Activated CD8-positive, alpha-beta memory T cell treated with anti-CD3 and anti-CD28 coated beads, Interleukin-2, amount 50 U/mL, for 24 hours (primary cell): Measurements from ENCODE around the gene COL5A2.

Experiments
- DNase-seq: peaks from one replicate; pipeline ENCODE4 v3.0.0-alpha.2; 2020; ENCODE audit errors: extremely low read depth

COL5A2 gene

DNA sequence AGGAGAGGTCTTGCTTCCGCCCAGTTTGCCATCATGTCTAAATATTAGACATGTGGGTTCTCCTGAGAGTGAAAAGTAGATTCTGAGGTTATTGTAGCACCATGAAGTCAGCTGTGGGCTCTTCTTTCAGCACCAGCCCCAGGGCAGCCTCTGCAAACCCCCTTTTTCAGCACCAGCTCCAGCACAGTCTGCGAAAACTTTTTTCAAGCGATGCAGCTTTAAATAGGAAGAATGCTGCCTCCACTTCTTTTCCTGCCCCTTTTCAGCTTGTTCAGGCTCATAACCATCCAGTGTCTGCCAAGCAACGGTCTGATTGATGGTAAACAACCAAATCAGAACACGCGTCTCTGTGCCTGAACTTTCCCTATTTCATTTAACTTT is at the start of gene COL5A2:
TSS of gene COL5A2 (minus strand) at position 192 of the 381 bp plus-strand sequence. CDS start at position 35, 157 bp downstream.
- no peak for DNase-seq

DNA sequence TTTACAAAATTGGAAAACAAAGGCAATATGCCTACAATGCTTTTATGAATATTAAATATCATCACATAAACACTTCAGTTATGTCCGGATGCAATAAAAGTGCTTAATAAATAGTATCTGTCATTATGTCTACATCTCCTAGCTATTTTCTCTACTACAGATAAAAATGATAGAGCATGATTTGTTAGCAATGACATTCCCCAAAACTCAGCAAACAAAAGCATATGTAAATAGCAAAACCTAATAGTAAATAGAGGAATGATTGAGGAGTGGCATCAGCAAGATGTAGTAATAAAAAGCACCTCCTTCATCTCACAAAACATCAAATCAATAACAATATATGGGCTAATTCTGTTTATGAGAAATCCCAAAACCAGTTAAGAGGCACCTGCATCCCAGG is 46.5 kb upstream of the COL5A2 start:
- DNase-seq: no peak

DNA sequence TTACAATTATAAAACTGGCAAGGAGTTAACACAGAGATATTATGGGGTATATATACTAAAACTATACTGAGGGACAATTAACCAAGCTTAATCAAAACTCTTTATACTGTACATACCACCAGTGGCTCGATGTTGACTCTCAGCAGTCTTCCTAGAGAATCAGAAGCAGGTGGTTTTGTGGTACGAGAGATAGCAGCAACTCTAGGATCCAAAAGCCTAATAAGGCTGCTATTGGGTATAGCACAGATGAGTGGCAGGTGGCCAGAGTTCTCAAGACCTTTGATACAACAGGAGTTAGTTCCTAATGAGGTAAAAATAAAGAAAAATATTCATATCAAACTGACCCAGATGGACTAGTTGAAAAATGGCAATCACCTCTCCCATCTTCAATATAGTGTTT is 45.5 kb upstream of the COL5A2 start:
- DNase-seq: no peak

DNA sequence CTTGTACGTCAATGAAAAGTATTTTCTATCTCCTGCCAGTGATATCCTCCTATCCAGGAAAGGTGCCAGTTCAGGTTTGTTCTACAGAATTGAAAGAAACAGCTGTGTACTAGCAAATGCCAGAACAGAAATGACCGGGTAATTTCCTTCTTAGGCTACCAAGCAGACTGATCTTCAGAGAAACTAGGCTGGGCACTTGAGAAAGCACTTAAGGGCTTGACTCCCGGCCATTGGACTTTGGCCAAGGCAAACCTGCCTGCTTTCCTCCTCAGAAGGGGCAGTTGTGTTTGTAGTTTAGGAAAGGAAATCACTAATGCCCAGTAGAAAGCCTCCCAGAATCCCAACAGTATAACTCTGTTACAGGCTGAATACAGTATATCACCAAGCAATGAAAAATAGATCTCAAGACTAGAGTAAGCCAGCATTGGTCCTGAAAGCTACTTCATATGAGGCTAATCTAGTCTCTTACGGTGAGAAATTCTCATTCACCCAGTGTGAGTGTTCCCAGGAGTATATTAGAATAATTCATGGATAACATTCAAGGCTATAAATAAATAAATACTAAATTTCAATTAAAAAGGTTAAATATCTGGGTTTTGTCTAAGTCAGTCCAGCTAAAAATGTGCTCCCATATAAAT is 43.0 kb upstream of the COL5A2 start:
- no peak for DNase-seq

DNA sequence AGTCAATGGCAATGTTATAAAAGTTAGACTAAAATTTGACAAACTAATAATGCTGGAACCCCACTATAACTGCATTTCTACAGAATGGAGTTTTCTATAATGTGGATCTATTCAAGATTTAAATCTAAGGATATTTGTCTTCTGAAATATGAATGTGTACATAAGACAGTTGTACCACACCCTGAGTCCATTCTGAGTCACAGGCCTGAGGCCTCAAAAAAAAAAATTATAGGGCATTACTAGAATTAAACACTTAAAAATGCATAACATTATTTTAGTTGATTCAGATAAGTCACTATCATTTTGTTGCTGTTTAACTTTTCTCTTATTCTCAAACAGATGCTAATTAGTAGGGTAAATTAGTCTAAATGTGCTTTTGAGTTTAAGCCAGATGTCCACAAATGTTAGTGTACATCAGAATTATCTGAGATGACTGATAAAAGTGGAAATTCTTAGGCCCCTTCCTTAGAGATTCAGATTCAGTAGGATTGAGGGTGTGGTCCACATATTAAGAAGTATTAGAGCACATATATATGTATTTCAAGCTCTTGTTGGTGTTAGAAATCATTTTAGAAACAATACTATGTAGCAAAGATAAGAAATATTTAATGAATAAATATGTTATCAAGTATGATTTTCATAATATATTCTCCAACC is 42.4 kb upstream of the COL5A2 start:
- DNase-seq: no peak

DNA sequence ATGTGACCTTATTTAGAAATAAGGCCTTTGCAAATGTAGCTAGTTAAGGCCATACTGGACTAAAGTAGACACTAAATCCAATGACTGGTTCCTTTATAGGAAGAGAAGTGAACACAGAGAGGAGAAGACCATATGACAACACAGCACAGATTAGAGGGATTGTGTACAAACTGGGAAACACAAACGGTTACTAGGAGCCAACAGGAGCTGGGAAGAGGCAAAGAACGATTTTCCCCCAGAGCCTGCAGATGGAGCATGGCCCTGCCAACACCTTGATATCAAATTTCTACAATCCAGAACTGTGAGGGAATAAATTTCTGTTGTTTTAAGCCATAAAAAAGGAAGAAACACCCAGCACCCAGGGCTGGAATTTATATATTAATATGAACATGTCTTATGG is 38.7 kb upstream of the COL5A2 start:
- DNase-seq: no peak

DNA sequence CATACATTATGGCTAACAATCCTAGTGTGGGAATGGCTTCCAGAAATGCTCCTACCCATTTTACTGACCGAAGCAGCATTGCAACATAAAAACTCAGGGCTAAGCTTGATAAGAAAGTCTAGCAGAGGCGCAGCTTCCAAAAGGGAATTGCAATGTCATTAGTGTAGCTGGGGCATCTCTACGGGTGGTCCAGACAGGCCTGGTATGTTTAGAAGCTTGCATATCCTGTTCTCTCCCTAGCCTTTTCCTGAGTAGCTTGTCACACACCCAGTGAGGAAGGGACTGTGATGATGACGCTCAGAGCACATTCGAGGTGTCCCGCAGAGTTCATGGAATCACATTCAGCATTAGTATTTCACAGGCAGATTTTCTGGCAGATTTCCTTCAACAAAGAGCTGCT is 38.0 kb upstream of the COL5A2 start:
- DNase-seq: no peak

DNA sequence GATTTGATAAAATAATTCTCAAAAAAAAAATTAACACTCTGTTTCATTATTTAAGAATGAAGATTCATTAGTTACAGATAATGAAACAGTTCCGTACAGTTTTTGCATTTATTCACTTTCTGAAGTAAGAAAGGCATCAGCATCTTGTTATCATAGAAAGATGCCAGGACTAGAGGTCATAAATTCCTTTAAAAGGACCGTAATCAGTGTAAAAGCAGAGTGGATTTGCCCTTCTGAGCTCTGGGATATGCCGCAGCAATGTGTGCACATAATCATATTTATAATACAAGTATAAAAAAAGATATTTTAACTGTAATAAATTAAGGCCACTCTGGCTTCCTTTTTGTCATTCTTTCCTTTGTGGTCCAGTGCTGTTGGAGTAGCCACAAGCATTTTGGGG is 37.5 kb upstream of the COL5A2 start:
- DNase-seq: no peak

DNA sequence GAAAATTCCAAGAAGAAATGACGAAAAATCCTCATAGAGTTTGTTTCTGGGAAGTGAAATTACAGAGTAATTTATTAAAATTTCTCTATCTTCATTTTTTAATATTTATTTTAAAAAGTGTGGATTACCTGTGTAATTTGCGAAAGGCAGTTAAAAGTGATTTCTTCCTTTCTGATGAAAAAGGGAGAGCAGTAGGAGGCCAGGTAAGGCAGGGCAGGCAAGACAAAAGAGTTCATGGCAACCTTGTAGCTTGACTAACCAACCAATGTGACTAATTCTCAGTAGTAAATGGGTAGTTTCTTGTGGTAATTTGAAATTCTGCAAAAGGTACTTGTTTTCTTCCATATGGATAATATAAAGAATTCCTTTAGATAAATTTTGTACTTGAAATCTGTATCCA is 34.9 kb upstream of the COL5A2 start:
- DNase-seq: no peak

DNA sequence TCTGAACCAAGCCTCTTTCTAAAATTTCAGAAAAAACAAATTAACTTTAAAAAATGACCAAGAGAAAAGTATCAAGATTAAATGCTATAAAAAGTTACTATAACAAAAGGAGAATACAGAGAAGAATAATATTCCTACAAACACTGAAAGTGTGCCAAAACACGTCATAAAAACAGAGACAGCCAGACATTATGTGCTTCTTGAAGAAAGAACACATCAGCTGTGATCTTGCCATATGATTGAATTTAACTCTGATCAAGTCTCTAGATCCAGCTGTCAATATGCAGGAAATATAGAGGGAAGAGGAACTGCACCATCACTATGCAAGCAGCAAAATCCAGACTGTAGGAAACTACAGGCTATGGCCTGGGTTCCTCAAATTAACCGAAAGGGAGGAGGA is 33.7 kb upstream of the COL5A2 start:
- no peak for DNase-seq

DNA sequence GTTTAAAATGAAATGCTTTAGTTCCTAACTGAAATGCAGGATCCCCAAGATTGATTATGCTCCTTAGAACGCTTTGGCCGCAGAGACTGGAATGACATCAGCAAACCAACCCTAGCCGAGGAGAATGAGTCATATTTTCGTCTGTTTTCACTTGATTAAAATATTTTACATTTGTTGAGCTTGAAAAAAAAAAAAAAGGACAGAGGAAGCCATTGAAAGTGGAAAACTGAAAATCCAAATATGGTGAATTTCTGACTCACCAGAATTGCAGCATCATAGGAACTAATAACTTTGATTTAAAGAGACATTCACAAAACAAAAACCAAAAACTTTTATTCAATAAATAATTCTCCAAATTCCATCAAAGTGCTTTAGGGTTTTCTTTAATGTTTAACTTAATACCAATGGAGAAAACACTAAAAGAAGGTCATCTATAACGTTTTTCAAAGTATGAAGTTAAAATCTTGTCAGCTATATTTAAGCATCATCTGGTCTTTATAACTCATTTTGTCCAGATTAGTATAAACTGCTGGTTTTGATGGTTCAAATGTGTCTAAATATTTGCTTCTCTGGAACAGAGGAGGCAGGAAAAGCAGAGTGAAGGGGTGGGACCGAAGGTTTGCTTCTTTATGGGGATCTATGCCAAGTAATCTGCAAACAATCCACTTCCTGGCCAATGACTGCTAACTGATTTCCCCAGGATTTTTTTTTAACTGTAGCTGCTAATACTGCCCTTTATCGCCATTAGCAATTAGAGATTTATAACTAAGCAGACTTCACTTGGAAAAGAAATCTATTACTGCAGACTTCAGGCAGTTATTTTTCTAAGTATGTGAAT is 30.9 kb upstream of the COL5A2 start:
- DNase-seq: no peak

DNA sequence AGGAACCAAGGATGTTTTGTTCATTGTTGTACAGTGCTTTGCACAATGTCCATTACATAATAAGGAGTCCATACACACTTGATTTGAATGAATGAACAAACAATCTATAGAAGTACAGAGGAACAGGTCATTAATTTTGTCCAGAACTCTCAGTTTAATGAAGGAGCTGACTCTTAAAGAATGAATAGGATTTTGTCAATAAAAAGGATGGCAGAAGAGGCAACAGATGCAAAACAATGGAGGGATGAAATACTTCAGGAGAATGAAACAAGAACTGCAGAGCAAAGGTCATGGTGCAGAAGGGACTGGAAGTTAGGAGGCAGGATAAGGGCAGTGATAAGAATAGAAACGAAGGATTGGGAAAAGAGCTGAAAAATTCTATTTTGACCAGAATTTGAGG is 28.7 kb upstream of the COL5A2 start:
- DNase-seq: no peak

DNA sequence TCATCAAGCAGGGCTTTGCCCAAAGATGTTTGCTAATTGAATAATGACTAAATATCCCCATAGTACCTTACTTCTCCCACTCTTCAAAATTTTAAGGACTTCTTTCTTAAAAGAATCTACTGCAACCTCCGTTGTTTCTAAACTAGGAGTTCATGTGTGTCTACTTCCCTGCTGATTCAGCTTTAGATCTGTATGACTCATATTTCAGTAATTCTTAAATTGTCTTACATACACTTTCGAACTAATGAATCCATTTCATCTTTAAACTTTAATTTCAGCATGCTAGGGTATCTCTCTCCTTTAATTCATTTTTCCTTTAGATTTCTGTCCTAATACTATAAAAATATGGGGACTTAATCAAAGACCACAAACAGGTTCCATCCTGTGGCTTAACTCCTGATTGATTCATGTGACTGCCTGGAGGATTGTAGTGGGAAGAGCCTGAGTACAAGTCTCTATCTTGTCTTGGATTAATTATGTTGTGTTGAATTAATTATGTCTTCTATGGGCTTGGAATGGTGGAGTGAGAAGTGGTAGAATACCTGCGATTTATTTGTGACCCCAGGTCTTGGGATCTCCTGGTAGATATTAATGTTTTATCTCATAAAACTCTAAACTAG is 24.9 kb upstream of the COL5A2 start:
- no peak for DNase-seq

DNA sequence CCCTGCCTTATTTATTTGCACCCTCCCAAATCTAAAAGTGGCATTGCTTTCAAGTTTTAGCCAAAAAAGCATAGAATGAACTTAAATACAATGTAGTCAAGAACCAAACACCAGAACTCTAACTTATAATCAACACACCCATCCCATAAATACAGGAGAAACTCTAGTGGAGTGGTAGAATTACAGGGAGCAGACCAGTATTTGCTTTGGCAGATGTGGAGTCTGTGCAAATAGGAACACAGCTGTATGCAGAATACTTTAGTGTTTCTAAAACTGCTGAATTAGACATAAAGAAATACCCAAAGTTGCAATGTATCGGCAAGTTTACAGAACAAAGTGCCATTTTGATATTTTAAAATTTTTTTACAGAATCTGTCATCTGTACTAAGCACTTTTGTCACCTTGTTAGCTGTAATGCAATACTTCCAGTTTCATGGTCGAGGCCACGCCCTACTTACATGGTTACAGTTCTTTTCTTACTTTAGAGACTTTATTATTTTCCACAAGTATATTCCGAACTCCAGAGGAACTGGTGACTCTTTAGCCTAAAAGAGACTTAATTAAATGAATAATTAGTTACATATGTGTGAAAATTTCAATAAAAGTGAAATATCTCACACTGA is 23.7 kb upstream of the COL5A2 start:
- no peak for DNase-seq

DNA sequence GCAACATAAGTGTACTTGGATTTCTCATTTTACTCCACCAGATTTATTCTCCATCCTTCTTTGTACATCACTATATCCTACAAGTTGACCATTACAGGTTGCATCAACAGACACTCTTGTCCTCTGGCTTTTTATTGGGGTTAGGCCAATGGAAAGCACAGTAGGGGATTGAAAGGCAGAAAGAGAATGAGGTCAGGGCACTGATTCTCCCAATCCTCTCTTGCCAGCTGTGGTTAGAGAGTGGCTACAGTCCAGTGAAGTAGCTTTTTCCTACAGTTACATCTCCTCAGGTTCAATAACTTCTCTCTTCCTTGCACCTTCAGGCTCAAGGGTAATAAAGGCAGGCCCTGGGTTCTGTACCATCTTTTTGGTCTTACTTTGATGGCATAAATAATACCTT is 20.2 kb upstream of the COL5A2 start:
- DNase-seq: no peak

DNA sequence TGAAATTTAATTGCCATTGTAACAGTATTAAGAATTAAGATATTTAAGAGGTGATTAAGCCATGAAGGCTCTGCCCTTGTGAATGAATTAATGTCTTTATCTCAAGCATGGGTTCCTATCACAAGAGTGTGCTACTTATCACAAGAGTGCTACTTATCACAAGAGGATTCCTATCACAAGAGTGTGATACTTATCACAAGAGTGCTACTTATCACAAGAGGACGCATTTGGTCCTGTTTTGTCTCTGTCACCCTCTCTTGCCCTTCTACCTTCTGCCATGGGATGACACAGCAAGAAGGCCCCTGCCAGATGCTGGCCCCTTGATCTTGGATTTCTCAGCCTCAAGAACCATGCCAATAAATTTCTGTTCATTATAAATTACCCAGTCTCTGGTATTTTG is 13.2 kb upstream of the COL5A2 start:
- DNase-seq: no peak

DNA sequence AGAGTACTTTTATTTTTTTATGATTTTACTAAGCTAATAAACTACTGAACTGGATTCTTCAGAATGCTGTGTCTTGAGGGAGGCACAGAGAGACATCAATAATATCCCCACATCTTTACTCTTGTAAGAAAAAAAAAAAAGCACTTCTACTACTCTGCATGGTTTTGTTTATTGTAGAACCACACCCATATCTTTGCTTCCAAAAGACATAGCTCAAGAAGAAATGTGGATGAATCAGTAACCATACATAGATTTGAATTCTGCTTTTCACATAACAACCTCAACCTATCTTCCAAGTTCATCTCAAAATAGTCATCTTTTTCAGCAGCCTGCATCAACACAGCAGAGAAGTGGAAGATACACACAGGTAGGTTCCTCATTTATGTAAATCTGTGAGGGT is 12.2 kb upstream of the COL5A2 start:
- DNase-seq: no peak

DNA sequence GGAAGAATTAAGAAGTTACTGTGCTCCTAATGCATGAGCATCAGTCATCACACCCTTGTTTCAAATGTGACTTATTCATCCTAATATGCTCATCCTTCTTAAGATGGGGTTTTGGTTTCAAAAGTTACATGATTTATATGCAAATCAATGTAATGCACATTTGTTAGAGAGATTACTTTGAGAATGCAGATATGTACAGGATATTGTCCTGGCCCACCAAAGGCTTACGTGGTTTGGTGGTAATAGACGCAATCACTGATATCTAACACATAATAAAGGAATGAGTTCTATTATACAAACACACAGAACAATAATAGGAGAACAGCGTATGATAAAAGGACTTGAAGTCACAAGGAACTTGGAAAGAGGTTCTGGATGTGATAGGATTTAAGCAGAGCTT is 11.1 kb upstream of the COL5A2 start:
- no peak for DNase-seq

DNA sequence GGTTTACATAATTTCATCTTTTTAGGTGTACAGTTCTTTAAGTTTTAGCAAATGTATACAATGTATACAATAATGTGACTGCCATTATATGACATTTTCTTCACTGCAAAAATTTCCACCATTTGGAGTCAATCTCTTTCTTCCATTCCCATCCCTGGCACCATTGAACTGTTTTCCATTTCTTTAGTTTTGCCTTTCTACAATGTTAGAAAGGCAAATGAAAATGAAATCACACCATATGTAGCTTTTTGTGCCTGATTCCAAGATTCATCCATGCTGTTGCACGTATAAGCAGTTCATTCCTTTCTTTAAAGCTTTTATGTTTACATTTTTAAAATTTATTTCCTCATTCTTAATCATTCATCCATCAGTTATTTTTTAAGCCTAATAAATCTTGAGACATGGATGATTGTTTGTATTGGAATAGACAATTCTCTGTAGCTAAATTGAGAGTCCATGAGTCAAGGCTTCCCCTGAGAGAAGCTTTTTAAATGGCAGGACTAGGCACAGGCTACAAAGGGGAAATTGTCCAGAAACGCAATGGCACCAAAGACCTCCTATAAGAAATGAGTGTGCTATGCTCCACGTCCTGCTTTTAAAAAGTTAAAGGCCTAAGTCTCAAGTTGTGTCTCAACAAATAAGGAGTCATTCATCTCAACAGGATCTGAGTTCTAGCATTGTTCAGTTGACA is 8.7 kb upstream of the COL5A2 start:
- no peak for DNase-seq

DNA sequence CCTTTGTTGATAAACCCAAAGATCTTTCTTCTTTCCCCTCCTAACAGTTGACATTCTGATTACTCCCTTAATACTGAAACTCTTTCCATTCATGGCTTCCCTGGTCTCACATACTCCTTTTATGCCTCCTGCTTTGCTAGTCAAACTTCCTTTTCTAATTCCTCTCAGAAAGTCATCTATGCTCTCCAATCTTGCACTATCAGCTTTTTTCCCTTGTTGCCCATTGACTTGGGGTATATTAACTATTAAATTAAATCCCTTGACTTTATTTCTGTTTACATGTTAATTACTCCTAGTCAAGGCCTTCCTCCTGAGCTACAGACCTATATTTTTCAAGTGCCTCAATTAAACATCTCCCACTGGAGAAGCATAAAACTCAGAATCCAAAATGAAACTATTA is 3.6 kb upstream of the COL5A2 start:
- DNase-seq: no peak

DNA sequence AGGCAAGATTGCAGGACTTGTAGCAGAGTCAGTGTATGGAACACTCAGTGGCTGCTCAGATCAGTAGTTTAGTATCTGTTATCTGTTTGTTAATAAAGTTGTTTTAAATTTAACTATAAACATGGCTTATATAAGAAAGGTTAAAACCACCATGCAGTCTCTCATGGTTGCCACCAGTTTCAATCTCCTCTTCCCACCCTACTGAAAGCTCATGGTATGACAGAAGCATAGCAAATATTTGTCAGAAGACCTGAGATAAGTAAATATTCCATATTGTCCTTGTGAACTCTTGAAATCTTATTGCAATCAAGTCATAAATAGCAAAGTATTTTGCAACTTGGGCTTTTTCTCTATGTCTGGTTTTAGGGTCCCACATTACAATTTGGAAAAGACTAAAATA is 2.1 kb upstream of the COL5A2 start:
- DNase-seq: no peak
